Activated B cell treated with CpG ODN at 0.5 μM for 24 hours (primary cell): Measurements from ENCODE around the gene OPTN. TPM values are rescaled to one million over a fixed set of nuclear protein-coding genes. Genes with fewer than 3 reads are reported as not detected.
"Not testable (repeated sequence)": the region's sequence is repeated elsewhere in the genome, so short reads cannot be mapped to it uniquely, and the experiment has no call there.

Experiments used
- ATAC-seq: fragments of 200-7000 bp; cut with Tn5 transposase; one replicate; pipeline ENCODE4 v1.10.0; 2021; ENCODE audit warnings: low read depth, mild to moderate bottlenecking, moderate library complexity
- CTCF ChIA-PET: fragments of 350-600 bp; sonication (Branson Sonifier 250); formaldehyde crosslinking; loops from one replicate; lab custom pipeline; 2021; ENCODE audit warnings: antibody characterized with exemption; lab: Charles Lee
- POLR2A ChIA-PET: fragments of 350-600 bp; sonication (Branson Sonifier 250); formaldehyde crosslinking; loops from one replicate; lab custom pipeline; 2021; ENCODE audit warnings: antibody characterized with exemption; lab: Charles Lee
- DNase-seq: peaks from one replicate; pipeline ENCODE4 v3.0.0; 2022
- H3K27ac Mint-ChIP-seq: one replicate; pipeline ENCODE4 v1.8.0; 2020; ENCODE audit warnings: mixed read lengths
- H3K27me3 Mint-ChIP-seq: one replicate; pipeline ENCODE4 v1.8.0; 2021; ENCODE audit warnings: mixed read lengths
- H3K36me3 Mint-ChIP-seq: one replicate; pipeline ENCODE4 v1.8.0; 2021; ENCODE audit warnings: low read depth, mixed read lengths
- H3K4me1 Mint-ChIP-seq: one replicate; pipeline ENCODE4 v1.8.0; 2021; ENCODE audit warnings: mixed read lengths
- H3K4me3 Mint-ChIP-seq: one replicate; pipeline ENCODE4 v1.8.0; 2020; ENCODE audit warnings: mild to moderate bottlenecking, mixed read lengths
- H3K9me3 Mint-ChIP-seq: one replicate; pipeline ENCODE4 v1.8.0; 2020; ENCODE audit warnings: mixed read lengths
- CTCF ChIP-seq: fragments of 200-600 bp; IDR thresholded peaks from one replicate; pipeline ENCODE4 v1.8.0; 2022; ENCODE audit warnings: antibody characterized with exemption, mild to moderate bottlenecking
- intact Hi-C: fragments of 100-400 bp; cut with micrococcal nuclease; formaldehyde crosslinking; loops from one replicate; pipeline ENCODE4 v1.15.1; 2024
- total RNA-seq: library from RNA; stranded (reverse); gene quantifications from 2 replicates; pipeline ENCODE4 v1.2.3, GENCODE V29; 2022

The OPTN gene
- total RNA-seq: 34.9 and 35.4 TPM in 2 replicates

- H3K27ac Mint-ChIP-seq: peak within 1 kb of the TSS; percentile 84
- no peak for TF ChIP-seq CTCF
- intact Hi-C loops: loop anchor here (1.0 to 10.0 kb wide), 14 partner anchors 19 to 1315 kb away; partner anchors contain the start of gene MCM10
- H3K4me1 Mint-ChIP-seq: peaks cover 15% of the 10 kb centered on the region
- POLR2A ChIA-PET: interaction anchor here (0.6 to 1.2 kb wide), 5 partner anchors 9 to 1595 kb away, joined by 3 to 15 read pairs (median 4); no protein-coding TSS in a partner anchor
- CTCF ChIA-PET: interaction anchor here (0.6 to 0.8 kb wide), 4 partner anchors 10 to 904 kb away, joined by 3 to 4 read pairs (median 4); partner anchors contain the start of genes CDC123 and NUDT5
- no peaks in the 10 kb centered on the region for H3K27me3 Mint-ChIP-seq
- DNase-seq: peak; percentile 71
- peaks cover 3% of the 10 kb centered on the region for H3K36me3 Mint-ChIP-seq
- peak within 1 kb of the TSS; percentile 92 for H3K4me3 Mint-ChIP-seq
- ATAC-seq: peak; percentile 81
- no peaks in the 10 kb centered on the region for H3K9me3 Mint-ChIP-seq
Measured at GRCh38 chr10:13099666-13100348, at the start of gene OPTN. TSS of gene OPTN (plus strand) at chr10:13100163. CDS start at chr10:13109123, 8,960 bp downstream.

GRCh38 chr10:13051126-13051694 is 48.8 kb upstream of the OPTN start:
- Mint-ChIP-seq H3K4me1 (no peaks in the 10 kb centered on the region), H3K9me3 (no peaks in the 10 kb centered on the region), H3K27ac (no peak overlapping the region), H3K36me3 (no peaks in the 10 kb centered on the region), H3K27me3 (peaks cover 4% of the 10 kb centered on the region), H3K4me3 (no peak overlapping the region)
- POLR2A ChIA-PET: no interaction called here
- CTCF ChIA-PET: no interaction called here
- no peak for TF ChIP-seq CTCF
- DNase-seq (no peak), ATAC-seq (no peak)
- intact Hi-C loops: no loop called here

- H3K36me3 Mint-ChIP-seq, H3K4me1 Mint-ChIP-seq, DNase-seq, H3K4me3 Mint-ChIP-seq, POLR2A ChIA-PET, intact Hi-C loops, H3K27me3 Mint-ChIP-seq, ATAC-seq, H3K27ac Mint-ChIP-seq, H3K9me3 Mint-ChIP-seq, CTCF ChIA-PET: not testable (repeated sequence)
Measured at GRCh38 chr10:13053208-13053607, 46.8 kb upstream of the OPTN start.

GRCh38 chr10:13053794-13054462 is 46.0 kb upstream of the OPTN start:
- TF ChIP-seq CTCF: no peak
- Mint-ChIP-seq H3K36me3 (no peaks in the 10 kb centered on the region), H3K9me3 (no peaks in the 10 kb centered on the region), H3K27me3 (peaks cover 4% of the 10 kb centered on the region), H3K4me1 (no peaks in the 10 kb centered on the region), H3K4me3 (no peak overlapping the region), H3K27ac (no peak overlapping the region)
- DNase-seq: no peak
- POLR2A ChIA-PET: no interaction called here
- CTCF ChIA-PET: no interaction called here
- intact Hi-C loops: no loop called here
- ATAC-seq: no peak

DNA sequence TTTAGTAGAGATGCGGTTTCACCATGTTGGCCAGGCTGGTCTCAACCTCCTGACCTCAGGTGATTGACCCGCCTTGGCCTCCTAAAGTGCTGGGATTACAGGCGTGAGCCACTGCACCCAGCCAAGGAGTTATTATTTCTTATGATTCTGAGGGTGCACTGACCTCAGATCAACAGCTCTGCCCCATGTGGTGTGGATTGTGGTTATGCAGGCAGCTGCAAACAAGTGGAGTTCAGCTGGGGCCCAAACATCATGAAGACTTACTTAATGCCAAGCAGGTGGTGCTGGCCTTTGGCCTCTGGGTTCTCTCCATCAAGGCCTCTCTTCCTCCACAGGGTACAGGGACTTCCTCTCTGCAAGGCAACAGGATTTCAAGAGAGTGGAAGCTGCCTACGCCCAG is 45.1 kb upstream of the OPTN start:
- POLR2A ChIA-PET: no interaction called here
- intact Hi-C loops: no loop called here
- Mint-ChIP-seq H3K36me3 (no peaks in the 10 kb centered on the region), H3K27me3 (peaks cover 8% of the 10 kb centered on the region), H3K4me3 (no peak overlapping the region), H3K9me3 (no peaks in the 10 kb centered on the region), H3K4me1 (no peaks in the 10 kb centered on the region), H3K27ac (no peak overlapping the region)
- ATAC-seq: no peak
- TF ChIP-seq CTCF: no peak
- CTCF ChIA-PET: no interaction called here
- no peak for DNase-seq
